HepG2 (cell line): ENCODE measurements around the gene TUT1. TPM values are rescaled to one million over a fixed set of nuclear protein-coding genes. Genes with fewer than 3 reads are reported as not detected.

Experiments
- CBX5 ChIP-seq: sonication (generic); formaldehyde crosslinking; IDR thresholded peaks from 2 replicates; pipeline ENCODE4 v1.4.0; 2020; ENCODE audit warnings: missing genetic modification reagents, borderline replicate concordance
- CREM ChIP-seq, 2 experiments: sonication (generic) in 1 of 2; formaldehyde crosslinking in 1 of 2; IDR thresholded peaks; 2 replicates each; pipeline versions ENCODE4 v1.4.0 to v1.6.1; 2016 to 2020; ENCODE audit warnings: antibody characterized with exemption in 1 of 2, mild to moderate bottlenecking in 1 of 2, missing genetic modification reagents in 1 of 2
- ERF ChIP-seq: IDR thresholded peaks from 2 replicates; pipeline ENCODE4 v1.6.1; 2018; ENCODE audit warnings: missing biosample characterization, missing genetic modification reagents
- FOXA1 ChIP-seq, 2 experiments: fragments of 450-650 bp in 1 of 2; sonication (generic) in 1 of 2; formaldehyde crosslinking in 1 of 2; IDR thresholded peaks; 2 replicates each; pipeline versions ENCODE4 v1.4.0 to v1.6.1; 2016 to 2020; ENCODE audit warnings: missing genetic modification reagents in 1 of 2
- GPN1 ChIP-seq: sonication (generic); formaldehyde crosslinking; IDR thresholded peaks from 2 replicates; pipeline ENCODE4 v1.5.1; 2020; ENCODE audit warnings: missing genetic modification reagents, borderline replicate concordance
- HNF4A ChIP-seq: sonication (generic); formaldehyde crosslinking; IDR thresholded peaks from 2 replicates; pipeline ENCODE4 v1.4.0; 2020; ENCODE audit warnings: missing genetic modification reagents
- HNF4G ChIP-seq, 2 experiments: sonication (generic) in 1 of 2; formaldehyde crosslinking in 1 of 2; IDR thresholded peaks; 2 replicates each; pipeline versions ENCODE4 v1.4.0 to v1.6.1; 2011 to 2020; ENCODE audit warnings: borderline replicate concordance in 2 of 2, low read depth in 2 of 2, mild to moderate bottlenecking in 2 of 2, low read length in 1 of 2, missing genetic modification reagents in 1 of 2, moderate library complexity in 1 of 2
- KLF6 ChIP-seq: IDR thresholded peaks from 2 replicates; pipeline ENCODE4 v1.8.0; 2016; ENCODE audit warnings: missing biosample characterization, missing genetic modification reagents
- NFKBIZ ChIP-seq: IDR thresholded peaks from 2 replicates; pipeline ENCODE4 v1.6.1; 2018; ENCODE audit warnings: missing genetic modification reagents, missing compliant biosample characterization
- PHB2 ChIP-seq: fragments of 450-650 bp; IDR thresholded peaks from 2 replicates; pipeline ENCODE4 v1.6.1; 2018; ENCODE audit not compliant: partially characterized antibody
- TSC22D2 ChIP-seq: sonication (generic); formaldehyde crosslinking; IDR thresholded peaks from 2 replicates; pipeline ENCODE4 v1.5.1; 2020; ENCODE audit warnings: missing genetic modification reagents, mild to moderate bottlenecking, borderline replicate concordance
- ZBTB42 ChIP-seq: sonication (generic); formaldehyde crosslinking; IDR thresholded peaks from 2 replicates; pipeline ENCODE4 v1.5.0; 2020; ENCODE audit warnings: mild to moderate bottlenecking, missing genetic modification reagents
- ZNF672 ChIP-seq: sonication (generic); formaldehyde crosslinking; IDR thresholded peaks from 2 replicates; pipeline ENCODE4 v1.8.1; 2022; ENCODE audit warnings: missing genetic modification reagents
- ZNF883 ChIP-seq: sonication (generic); formaldehyde crosslinking; IDR thresholded peaks from 2 replicates; pipeline ENCODE4 v1.5.1; 2020; ENCODE audit warnings: mild to moderate bottlenecking, missing genetic modification reagents; ENCODE audit errors: not compliant biosample characterization
- ZSCAN30 ChIP-seq: sonication (generic); formaldehyde crosslinking; IDR thresholded peaks from 2 replicates; pipeline ENCODE4 v1.5.0; 2020; ENCODE audit warnings: mild to moderate bottlenecking, missing genetic modification reagents
- polyA plus RNA-seq, 8 experiments: library from polyadenylated mRNA; depleted of rRNA in 3 of 8; stranded (reverse) in 7 of 8; unstranded in 1 of 8; fragments of >200 nt; fragmentation: Illumina TruSeq in 4 of 8; extraction: Trizol in 4 of 8; gene quantifications; 2 replicates each; pipeline versions ENCODE4 v1.2.1 to v1.2.3, GENCODE V29; 2011 to 2016; ENCODE audit warnings: low read depth in 4 of 8, missing spikeins in 1 of 8, mixed read lengths in 1 of 8; ENCODE audit not compliant: insufficient read depth in 1 of 8
- total RNA-seq, 5 experiments: library from RNA; depleted of rRNA; stranded (reverse); fragments of >200 nt; fragmentation: Illumina TruSeq; extraction: Trizol; gene quantifications; 2 replicates each; pipeline ENCODE4 v1.2.3, GENCODE V29; 2016; ENCODE audit warnings: low read depth in 1 of 5
- TF ChIP-seq, protein P1 (sequence below): sonication (generic); formaldehyde crosslinking; IDR thresholded peaks from 2 replicates; pipeline ENCODE4 v1.4.0; 2020; ENCODE audit warnings: missing genetic modification reagents, borderline replicate concordance
- TF ChIP-seq, protein P2 (sequence below): sonication (generic); formaldehyde crosslinking; IDR thresholded peaks from 2 replicates; pipeline ENCODE4 v1.5.0; 2020; ENCODE audit warnings: mild to moderate bottlenecking, missing genetic modification reagents
- TF ChIP-seq, protein P3 (sequence below), 2 experiments: sonication (generic) in 1 of 2; formaldehyde crosslinking in 1 of 2; IDR thresholded peaks; 2 replicates each; pipeline versions ENCODE4 v1.4.0 to v1.6.1; 2018 to 2020; ENCODE audit warnings: missing genetic modification reagents in 2 of 2, borderline replicate concordance in 1 of 2, low read depth in 1 of 2, mild to moderate bottlenecking in 1 of 2, missing biosample characterization in 1 of 2
- TF ChIP-seq, protein P4 (sequence below): IDR thresholded peaks from 2 replicates; pipeline ENCODE4 v1.6.1; 2016; ENCODE audit warnings: mild to moderate bottlenecking, missing biosample characterization, missing genetic modification reagents

The TUT1 gene
- total and polyA plus RNA-seq, 2 of the 13 experiments (the other 11 are each of a cell fraction or from before 2014, with no cell fraction given) = 9.7 to 14.3 TPM

DNA sequence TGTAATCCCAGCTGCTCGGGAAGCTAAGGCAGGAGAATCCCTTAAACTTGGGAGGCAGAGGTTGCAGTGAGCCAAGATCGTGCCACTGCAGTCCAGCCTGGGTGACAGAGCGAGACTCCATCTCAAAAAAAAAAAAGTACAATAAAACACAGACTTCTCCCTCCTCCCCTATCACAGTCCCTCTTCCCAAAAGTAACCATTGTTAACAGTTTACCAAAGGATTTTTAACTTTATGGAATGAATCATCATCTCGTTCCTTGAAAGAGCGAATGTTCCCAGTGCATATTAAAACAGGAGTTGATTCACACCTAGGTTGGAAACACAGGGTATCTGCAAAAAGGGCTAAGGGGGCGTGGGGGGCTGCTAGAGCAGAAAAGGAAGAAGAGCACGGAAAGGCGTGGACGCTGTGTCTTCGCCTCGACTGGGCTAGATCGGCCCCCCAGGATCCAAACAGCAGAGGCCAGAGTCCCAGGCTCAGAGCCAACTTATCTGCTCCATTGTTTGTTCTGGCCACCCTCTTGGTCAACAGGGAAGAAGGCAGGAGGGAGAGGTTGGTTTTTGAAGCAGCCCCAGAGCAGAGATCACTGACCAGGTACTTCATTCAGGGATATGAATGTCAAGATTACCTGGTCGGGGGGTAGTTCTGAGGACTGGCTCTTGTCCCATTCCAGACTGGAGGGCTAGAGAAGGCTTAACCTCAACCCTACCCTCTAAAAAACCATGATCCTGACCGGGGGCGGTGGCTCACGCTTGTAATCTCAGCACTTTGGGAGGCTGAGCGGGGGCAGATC is 42.6 kb downstream of the TUT1 start (continued):
- TF ChIP-seq, protein P1, sequence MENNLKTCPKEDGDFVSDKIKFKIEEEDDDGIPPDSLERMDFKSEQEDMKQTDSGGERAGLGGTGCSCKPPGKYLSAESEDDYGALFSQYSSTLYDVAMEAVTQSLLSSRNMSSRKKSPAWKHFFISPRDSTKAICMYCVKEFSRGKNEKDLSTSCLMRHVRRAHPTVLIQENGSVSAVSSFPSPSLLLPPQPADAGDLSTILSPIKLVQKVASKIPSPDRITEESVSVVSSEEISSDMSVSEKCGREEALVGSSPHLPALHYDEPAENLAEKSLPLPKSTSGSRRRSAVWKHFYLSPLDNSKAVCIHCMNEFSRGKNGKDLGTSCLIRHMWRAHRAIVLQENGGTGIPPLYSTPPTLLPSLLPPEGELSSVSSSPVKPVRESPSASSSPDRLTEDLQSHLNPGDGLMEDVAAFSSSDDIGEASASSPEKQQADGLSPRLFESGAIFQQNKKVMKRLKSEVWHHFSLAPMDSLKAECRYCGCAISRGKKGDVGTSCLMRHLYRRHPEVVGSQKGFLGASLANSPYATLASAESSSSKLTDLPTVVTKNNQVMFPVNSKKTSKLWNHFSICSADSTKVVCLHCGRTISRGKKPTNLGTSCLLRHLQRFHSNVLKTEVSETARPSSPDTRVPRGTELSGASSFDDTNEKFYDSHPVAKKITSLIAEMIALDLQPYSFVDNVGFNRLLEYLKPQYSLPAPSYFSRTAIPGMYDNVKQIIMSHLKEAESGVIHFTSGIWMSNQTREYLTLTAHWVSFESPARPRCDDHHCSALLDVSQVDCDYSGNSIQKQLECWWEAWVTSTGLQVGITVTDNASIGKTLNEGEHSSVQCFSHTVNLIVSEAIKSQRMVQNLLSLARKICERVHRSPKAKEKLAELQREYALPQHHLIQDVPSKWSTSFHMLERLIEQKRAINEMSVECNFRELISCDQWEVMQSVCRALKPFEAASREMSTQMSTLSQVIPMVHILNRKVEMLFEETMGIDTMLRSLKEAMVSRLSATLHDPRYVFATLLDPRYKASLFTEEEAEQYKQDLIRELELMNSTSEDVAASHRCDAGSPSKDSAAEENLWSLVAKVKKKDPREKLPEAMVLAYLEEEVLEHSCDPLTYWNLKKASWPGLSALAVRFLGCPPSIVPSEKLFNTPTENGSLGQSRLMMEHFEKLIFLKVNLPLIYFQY (CRISPR knock-in tag) = 0 out of 2 replicates have a peak, but pooled peaks have one; percentile 33
- TF ChIP-seq, protein P2, sequence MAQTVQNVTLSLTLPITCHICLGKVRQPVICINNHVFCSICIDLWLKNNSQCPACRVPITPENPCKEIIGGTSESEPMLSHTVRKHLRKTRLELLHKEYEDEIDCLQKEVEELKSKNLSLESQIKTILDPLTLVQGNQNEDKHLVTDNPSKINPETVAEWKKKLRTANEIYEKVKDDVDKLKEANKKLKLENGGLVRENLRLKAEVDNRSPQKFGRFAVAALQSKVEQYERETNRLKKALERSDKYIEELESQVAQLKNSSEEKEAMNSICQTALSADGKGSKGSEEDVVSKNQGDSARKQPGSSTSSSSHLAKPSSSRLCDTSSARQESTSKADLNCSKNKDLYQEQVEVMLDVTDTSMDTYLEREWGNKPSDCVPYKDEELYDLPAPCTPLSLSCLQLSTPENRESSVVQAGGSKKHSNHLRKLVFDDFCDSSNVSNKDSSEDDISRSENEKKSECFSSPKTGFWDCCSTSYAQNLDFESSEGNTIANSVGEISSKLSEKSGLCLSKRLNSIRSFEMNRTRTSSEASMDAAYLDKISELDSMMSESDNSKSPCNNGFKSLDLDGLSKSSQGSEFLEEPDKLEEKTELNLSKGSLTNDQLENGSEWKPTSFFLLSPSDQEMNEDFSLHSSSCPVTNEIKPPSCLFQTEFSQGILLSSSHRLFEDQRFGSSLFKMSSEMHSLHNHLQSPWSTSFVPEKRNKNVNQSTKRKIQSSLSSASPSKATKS (CRISPR knock-in tag) = no peak
- no peak for TF ChIP-seq ZBTB42
- TF ChIP-seq HNF4A (CRISPR knock-in tag) = peak; percentile 86
- TF ChIP-seq CREM (IDR thresholded peaks at IDR 0.05) = peak; percentile 58; the same call in 1 of the 2 replicates
- no peak for TF ChIP-seq CREM (CRISPR knock-in tag; IDR thresholded peaks at IDR 0.05)
- no peak for TF ChIP-seq TSC22D2 (CRISPR knock-in tag)
- no peak for TF ChIP-seq GPN1 (CRISPR knock-in tag)
- 0 out of 2 replicates have a peak, but pooled peaks have one; percentile 65 for TF ChIP-seq NFKBIZ (CRISPR knock-in tag)
- TF ChIP-seq CBX5 (CRISPR knock-in tag) = no peak
- TF ChIP-seq FOXA1 (IDR thresholded peaks at IDR 0.05) = no peak
- TF ChIP-seq FOXA1 (CRISPR knock-in tag; IDR thresholded peaks at IDR 0.05) = peak; percentile 89
- TF ChIP-seq, protein P3, sequence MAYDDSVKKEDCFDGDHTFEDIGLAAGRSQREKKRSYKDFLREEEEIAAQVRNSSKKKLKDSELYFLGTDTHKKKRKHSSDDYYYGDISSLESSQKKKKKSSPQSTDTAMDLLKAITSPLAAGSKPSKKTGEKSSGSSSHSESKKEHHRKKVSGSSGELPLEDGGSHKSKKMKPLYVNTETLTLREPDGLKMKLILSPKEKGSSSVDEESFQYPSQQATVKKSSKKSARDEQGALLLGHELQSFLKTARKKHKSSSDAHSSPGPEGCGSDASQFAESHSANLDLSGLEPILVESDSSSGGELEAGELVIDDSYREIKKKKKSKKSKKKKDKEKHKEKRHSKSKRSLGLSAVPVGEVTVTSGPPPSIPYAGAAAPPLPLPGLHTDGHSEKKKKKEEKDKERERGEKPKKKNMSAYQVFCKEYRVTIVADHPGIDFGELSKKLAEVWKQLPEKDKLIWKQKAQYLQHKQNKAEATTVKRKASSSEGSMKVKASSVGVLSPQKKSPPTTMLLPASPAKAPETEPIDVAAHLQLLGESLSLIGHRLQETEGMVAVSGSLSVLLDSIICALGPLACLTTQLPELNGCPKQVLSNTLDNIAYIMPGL (CRISPR knock-in tag; IDR thresholded peaks at IDR 0.05; ENCODE audit: borderline replicate concordance in 1 of 2, low read depth in 1 of 2) = peak; percentile 21 to 35; a peak in 2 of 4 replicates
- TF ChIP-seq ZSCAN30 = no peak
- TF ChIP-seq HNF4G (IDR thresholded peaks at IDR 0.05; ENCODE audit: borderline replicate concordance, low read depth, low read length) = peak; percentile 64
- 0 out of 2 replicates have a peak, but pooled peaks have one; percentile 25 for TF ChIP-seq HNF4G (CRISPR knock-in tag; IDR thresholded peaks at IDR 0.05; ENCODE audit: borderline replicate concordance, low read depth)
- no peak for TF ChIP-seq PHB2
- TF ChIP-seq ERF (CRISPR knock-in tag) = peak; percentile 66; the same call in 1 of the 2 replicates
- TF ChIP-seq, protein P4, sequence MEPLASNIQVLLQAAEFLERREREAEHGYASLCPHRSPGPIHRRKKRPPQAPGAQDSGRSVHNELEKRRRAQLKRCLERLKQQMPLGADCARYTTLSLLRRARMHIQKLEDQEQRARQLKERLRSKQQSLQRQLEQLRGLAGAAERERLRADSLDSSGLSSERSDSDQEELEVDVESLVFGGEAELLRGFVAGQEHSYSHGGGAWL (CRISPR knock-in tag) = no peak
- no peak for TF ChIP-seq ZNF672 (CRISPR knock-in tag)
- TF ChIP-seq ZNF883 (CRISPR knock-in tag) = peak; percentile 20
- TF ChIP-seq KLF6 = 0 out of 2 replicates have a peak, but pooled peaks have one; percentile 56
